Testis (tissue), 3 donors: ENCODE results near the gene UCK2. TPM values are rescaled to one million over a fixed set of nuclear protein-coding genes. Genes with fewer than 3 reads are reported as not detected.
A peak's percentile ranks its signal among the peaks of the same experiment; 100 is the strongest.

ENCODE experiments used
- DNase-seq: peaks from one replicate; pipeline ENCODE4 v3.0.0-alpha.2; 2019
- H3K27ac ChIP-seq, 2 donors: fragments of 200-600 bp; sonication (generic); one replicate each; pipeline ENCODE4 v1.5.1; 2019
- H3K27me3 ChIP-seq: fragments of 200-600 bp; sonication (generic); one replicate; pipeline ENCODE4 v1.5.1; 2019
- H3K36me3 ChIP-seq: fragments of 200-600 bp; sonication (generic); one replicate; pipeline ENCODE4 v1.5.1; 2017; ENCODE audit warnings: low read depth; ENCODE audit errors: missing control alignments
- H3K4me1 ChIP-seq: fragments of 200-600 bp; sonication (generic); one replicate; pipeline ENCODE4 v1.5.1; 2019
- H3K4me3 ChIP-seq, 2 donors: fragments of 200-600 bp; sonication (generic); one replicate each; pipeline ENCODE4 v1.5.1; 2017 to 2019
- H3K9me3 ChIP-seq: fragments of 200-600 bp; sonication (generic); one replicate; pipeline ENCODE4 v1.5.1; 2017
- POLR2A ChIP-seq: fragments of 450-650 bp; IDR thresholded peaks from one replicate; pipeline ENCODE4 v1.6.1; 2017; ENCODE audit warnings: antibody characterized with exemption, mild to moderate bottlenecking, moderate library complexity
- WGBS, 2 donors: methylation state at CpG; one replicate each; pipeline ENCODE4 v1.1.5; 2018; 5-methylcytosine and 5-hydroxymethylcytosine counted together
- intact Hi-C: fragments of 100-400 bp; cut with DNase I; formaldehyde crosslinking; loops from one replicate; pipeline ENCODE4 v1.15.1; 2023; ENCODE audit warnings: low total_unique reads
- polyA plus RNA-seq: library from polyadenylated mRNA; stranded (reverse); fragments of 350-450 nt; fragmentation: Illumina TruSeq; extraction: RNeasy Lipid Tissue Mini Kit (QIAGEN cat#74804); gene quantifications from one replicate; pipeline ENCODE4 v1.2.3, GENCODE V29; 2014; ENCODE audit warnings: low read depth, low replicate concordance; ENCODE audit not compliant: insufficient read depth
- total RNA-seq, 2 donors: library from RNA; depleted of rRNA; stranded (reverse); fragments of >200 nt; gene quantifications; one replicate each; pipeline ENCODE4 v1.2.3, GENCODE V29; 2016
- TF ChIP-seq, protein P1 (sequence below), 3 experiments: fragments of 450-650 bp in 2 of 3; fragments of 200-600 bp in 1 of 3; sonication (generic) in 1 of 3; IDR thresholded peaks; one replicate each; pipeline ENCODE4 v1.5.1; 2016 to 2019; ENCODE audit warnings: antibody characterized with exemption in 3 of 3, mild to moderate bottlenecking in 2 of 3, moderate library complexity in 1 of 3

Gene UCK2
- total and polyA plus RNA-seq, 3 donors from 2014 or later = 27.6 to 29.9 (median 29.7) TPM

- Histone ChIP-seq H3K4me1 (no peaks in the 10 kb centered on the region), H3K4me3 (no peak overlapping the region), H3K27ac (no peak overlapping the region), H3K9me3 (no peaks in the 10 kb centered on the region), H3K36me3 (no peaks in the 10 kb centered on the region), H3K27me3 (no peaks in the 10 kb centered on the region)
- TF ChIP-seq POLR2A = no peak
- TF ChIP-seq, protein P1, sequence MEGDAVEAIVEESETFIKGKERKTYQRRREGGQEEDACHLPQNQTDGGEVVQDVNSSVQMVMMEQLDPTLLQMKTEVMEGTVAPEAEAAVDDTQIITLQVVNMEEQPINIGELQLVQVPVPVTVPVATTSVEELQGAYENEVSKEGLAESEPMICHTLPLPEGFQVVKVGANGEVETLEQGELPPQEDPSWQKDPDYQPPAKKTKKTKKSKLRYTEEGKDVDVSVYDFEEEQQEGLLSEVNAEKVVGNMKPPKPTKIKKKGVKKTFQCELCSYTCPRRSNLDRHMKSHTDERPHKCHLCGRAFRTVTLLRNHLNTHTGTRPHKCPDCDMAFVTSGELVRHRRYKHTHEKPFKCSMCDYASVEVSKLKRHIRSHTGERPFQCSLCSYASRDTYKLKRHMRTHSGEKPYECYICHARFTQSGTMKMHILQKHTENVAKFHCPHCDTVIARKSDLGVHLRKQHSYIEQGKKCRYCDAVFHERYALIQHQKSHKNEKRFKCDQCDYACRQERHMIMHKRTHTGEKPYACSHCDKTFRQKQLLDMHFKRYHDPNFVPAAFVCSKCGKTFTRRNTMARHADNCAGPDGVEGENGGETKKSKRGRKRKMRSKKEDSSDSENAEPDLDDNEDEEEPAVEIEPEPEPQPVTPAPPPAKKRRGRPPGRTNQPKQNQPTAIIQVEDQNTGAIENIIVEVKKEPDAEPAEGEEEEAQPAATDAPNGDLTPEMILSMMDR (IDR thresholded peaks at IDR 0.05) = no peak
- intact Hi-C loops = no loop called here
- no peak for DNase-seq
- 74% methylated on average over 3 of the region's 3 CpGs for WGBS, 2 donors
Measured at GRCh38 chr1:165816157-165816556, 11.3 kb upstream of the UCK2 start.

DNA sequence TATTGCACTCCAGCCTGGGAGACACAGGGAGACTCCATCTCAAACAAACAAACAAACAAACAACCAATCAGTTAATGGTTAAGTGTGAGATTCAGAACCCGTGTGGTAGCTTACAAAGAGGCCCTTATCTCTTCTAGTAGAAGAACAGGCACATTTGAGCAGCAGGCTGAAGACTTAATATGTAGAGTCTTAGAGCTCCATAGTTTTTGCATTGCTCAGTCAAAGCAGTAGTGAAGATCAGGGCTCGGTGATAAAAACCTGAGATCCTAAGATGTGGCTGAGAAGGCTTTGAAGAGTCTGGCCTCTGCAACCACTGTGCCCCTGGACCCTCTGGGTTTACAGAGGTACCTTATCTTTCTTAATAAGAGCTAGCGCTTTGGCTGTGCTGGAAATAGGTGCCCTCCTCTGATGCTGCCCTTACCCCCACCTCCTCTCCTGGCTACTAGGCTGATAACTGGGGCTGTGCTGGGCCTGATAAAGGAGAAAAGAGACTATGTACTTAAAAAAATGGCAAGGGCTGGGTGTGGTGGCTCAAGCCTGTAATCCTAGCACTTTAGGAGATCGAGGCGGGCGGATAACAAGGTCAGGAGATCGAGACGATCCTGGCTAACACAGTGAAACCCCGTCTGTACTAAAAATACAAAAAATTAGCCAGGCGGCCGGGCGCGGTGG, 10.5 kb upstream of the UCK2 start:
- Histone ChIP-seq H3K4me3 (no peak overlapping the region), H3K27me3 (no peaks in the 10 kb centered on the region), H3K36me3 (no peaks in the 10 kb centered on the region), H3K9me3 (no peaks in the 10 kb centered on the region), H3K4me1 (no peaks in the 10 kb centered on the region), H3K27ac (no peak overlapping the region)
- intact Hi-C loops = no loop called here
- DNase-seq = no peak
- TF ChIP-seq, protein P1 (IDR thresholded peaks at IDR 0.05) = no peak
- TF ChIP-seq POLR2A = no peak
- WGBS, 2 donors = 73 to 82% methylated on average over 13 of the region's 13 CpGs

DNA sequence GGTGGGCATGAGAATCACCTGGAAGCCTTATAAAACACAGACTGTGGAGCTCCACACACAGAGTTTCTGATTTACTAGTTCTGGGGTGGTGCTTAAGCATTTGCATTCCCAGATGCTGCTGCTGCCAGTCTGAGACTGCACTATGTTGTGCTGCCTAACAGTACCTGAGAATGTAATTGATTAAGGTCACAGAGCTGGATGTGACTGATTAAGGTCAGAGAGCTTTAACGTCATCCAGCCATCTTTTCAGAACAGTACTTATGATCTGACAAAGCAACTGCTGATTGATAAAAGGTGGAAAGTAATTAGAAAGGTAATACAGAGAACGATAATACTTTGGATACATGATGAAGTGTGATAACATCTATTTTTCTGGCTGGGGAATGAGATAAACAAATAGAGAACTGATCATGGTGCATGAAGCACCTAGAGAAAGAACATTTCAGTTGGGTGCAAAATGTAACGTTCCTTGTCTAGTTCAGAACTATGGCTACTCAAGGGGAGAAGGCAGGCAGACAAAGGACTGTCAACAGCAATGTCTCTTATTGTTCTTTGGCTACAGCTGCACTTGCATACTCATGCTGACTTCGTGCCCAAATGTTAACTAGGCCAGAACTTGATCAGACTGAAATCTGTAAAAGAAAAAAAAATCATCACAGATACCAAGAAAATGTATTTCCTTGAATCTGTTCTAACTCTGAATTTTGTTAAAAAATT, 3.7 kb upstream of the UCK2 start:
- Histone ChIP-seq H3K4me1 (peaks cover 4% of the 10 kb centered on the region), H3K4me3 (no peak overlapping the region), H3K9me3 (no peaks in the 10 kb centered on the region), H3K36me3 (no peaks in the 10 kb centered on the region), H3K27ac (no peak overlapping the region), H3K27me3 (no peaks in the 10 kb centered on the region)
- no peak for TF ChIP-seq POLR2A
- no peak for DNase-seq
- intact Hi-C loops = loop anchor here (10.0 kb wide), 1 partner anchor 91 kb away; no protein-coding TSS in a partner anchor
- 60 to 66% methylated on average over 4 of the region's 4 CpGs for WGBS, 2 donors

- Histone ChIP-seq H3K27me3 (no peaks in the 10 kb centered on the region), H3K9me3 (no peaks in the 10 kb centered on the region), H3K4me3 (no peak overlapping the region), H3K36me3 (no peaks in the 10 kb centered on the region), H3K27ac (no peak overlapping the region), H3K4me1 (peaks cover 6% of the 10 kb centered on the region)
- TF ChIP-seq, protein P1 (IDR thresholded peaks at IDR 0.05) = no peak
- no peak for TF ChIP-seq POLR2A
- no peak for DNase-seq
- intact Hi-C loops = loop anchor here (10.0 kb wide), 1 partner anchor 91 kb away; no protein-coding TSS in a partner anchor
- WGBS, 2 donors = 69 to 73% methylated on average over 1 of the region's 1 CpG
Measured at GRCh38 chr1:165824269-165824643, 3.2 kb upstream of the UCK2 start.

DNA sequence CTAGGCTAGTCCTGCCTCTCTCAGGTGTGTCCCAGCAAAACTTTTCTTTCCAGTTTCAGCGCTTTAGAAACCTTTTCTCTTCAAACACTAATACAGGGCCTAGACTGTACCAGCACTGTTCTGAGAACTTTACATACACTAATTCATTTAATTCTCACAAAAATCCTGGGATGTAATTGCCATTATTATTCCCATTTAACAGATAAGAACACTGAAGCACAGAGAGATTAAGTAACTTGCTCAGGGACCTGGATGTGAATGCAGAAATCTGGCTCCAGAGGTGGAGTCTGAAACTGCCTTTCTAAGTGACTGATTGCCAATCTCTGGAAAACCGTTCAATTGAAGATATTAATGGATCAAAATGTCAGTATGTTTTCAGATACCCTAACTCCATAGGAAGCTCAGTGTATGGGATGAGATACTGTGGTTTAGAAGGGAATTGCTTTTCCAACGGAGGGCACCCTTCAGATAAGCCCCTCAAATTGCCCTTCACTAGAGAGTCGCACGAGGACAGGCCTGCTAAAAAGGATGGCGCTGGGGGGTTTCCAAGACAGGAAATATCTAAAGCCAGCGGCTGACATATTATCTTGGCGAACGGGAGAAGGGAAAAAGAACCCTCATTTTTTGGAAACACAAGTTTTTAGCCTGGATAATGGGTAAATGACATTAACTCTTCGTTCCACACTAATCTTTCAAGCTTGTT, 698 bp upstream of the UCK2 start:
- no peaks in the 10 kb centered on the region for H3K36me3 ChIP-seq
- H3K4me1 ChIP-seq = peaks cover 12% of the 10 kb centered on the region
- TF ChIP-seq, protein P1 (IDR thresholded peaks at IDR 0.05) = no peak
- TF ChIP-seq POLR2A = no peak
- DNase-seq = no peak
- 7 to 11% methylated on average over 10 of the region's 10 CpGs for WGBS, 2 donors
- H3K27ac ChIP-seq = peak overlapping the region; percentile 83 to 86
- intact Hi-C loops = loop anchor here (10.0 kb wide), 1 partner anchor 88 kb away; no protein-coding TSS in a partner anchor
- H3K4me3 ChIP-seq = peak overlapping the region; percentile 68 to 93
- no peaks in the 10 kb centered on the region for H3K27me3 ChIP-seq
- H3K9me3 ChIP-seq = no peaks in the 10 kb centered on the region
